ENCODE measurements around the gene NOX3. TPM values are rescaled to one million over a fixed set of nuclear protein-coding genes. Genes with fewer than 3 reads are reported as not detected.

NOX3 gene
- total and polyA plus RNA-seq, 2 experiments from 2014 or later: not detected

GRCh38 chr6:155444120-155444917, 11.3 kb downstream of the NOX3 start (continued):
- no peak for TF ChIP-seq ZNF462 (CRISPR knock-in tag; IDR thresholded peaks at IDR 0.05)
- no peak for TF ChIP-seq POLR2AphosphoS5 (IDR thresholded peaks at IDR 0.05; ENCODE audit: low read depth)
- no peak for TF ChIP-seq EZH2phosphoT487 (IDR thresholded peaks at IDR 0.05; ENCODE audit: unreplicated experiment)

DNA sequence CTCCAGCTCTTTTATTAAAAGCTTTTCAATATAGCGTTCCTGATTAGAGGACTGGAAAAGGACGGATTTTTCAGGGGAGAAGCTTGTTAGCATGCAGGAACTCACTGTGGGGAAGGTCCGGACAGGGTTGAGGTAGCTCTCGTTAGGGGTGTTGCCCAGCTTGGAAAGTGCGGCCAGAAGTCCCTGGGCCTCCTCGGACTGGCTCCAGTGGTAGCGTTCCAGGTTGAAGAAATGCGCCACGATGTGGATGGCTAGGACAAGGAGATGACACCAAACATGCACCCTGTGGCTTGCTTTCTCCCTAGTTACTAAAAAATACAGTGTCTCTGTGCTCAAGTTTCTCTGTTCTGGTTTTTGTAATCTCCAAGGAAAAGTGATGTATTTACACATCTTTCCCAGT, 12.5 kb downstream of the NOX3 start:
- H3K4me3 Mint-ChIP-seq: no peak overlapping the region
- H3K79me2 ChIP-seq (replicated peaks; ENCODE audit: insufficient read depth): no peaks in the 10 kb centered on the region
- TF ChIP-seq REST (IDR thresholded peaks at IDR 0.05; ENCODE audit: unreplicated experiment) (no peak), ZNF331 (CRISPR knock-in tag; IDR thresholded peaks at IDR 0.05; ENCODE audit: low read depth) (no peak), POLR2AphosphoS5 (IDR thresholded peaks at IDR 0.05; ENCODE audit: low read depth) (no peak), JUNB (IDR thresholded peaks at IDR 0.05; ENCODE audit: unreplicated experiment) (no peak), CREB1 (CRISPR knock-in tag; IDR thresholded peaks at IDR 0.05; ENCODE audit: low read depth) (no peak), STAT1 (IDR thresholded peaks at IDR 0.05; ENCODE audit: unreplicated experiment) (no peak), EZH2 (IDR thresholded peaks at IDR 0.05; ENCODE audit: low read depth, unreplicated experiment) (no peak), EZH2phosphoT487 (IDR thresholded peaks at IDR 0.05; ENCODE audit: unreplicated experiment) (no peak), ZNF114 (CRISPR knock-in tag; IDR thresholded peaks at IDR 0.05) (no peak)

More for the DNA sequence above, 12.5 kb downstream of the NOX3 start:
- Histone ChIP-seq H3K36me3 (ENCODE audit: insufficient read depth) (no peaks in the 10 kb centered on the region), H3K9me2 (ENCODE audit: insufficient read depth) (0 out of 2 replicates have a peak, but pooled peaks cover 4% of the 10 kb centered on the region), H3K27me3 (ENCODE audit: insufficient read depth) (no peaks in the 10 kb centered on the region), H2AFZ (peak overlapping the region; percentile 52; the same call in 1 of the 2 replicates), H3K4me1 (ENCODE audit: insufficient read depth) (0 out of 2 replicates have a peak, but pooled peaks cover under 1% of the 10 kb centered on the region), H4K20me1 (replicated peaks; ENCODE audit: insufficient read depth) (no peaks in the 10 kb centered on the region), H3K4me2 (no peak overlapping the region), H3K4me3 (no peak overlapping the region), H3K27ac (ENCODE audit: low read depth) (no peak overlapping the region), H3F3A (replicated peaks; ENCODE audit: low read depth) (no peaks in the 10 kb centered on the region)
- no peaks in the 10 kb centered on the region for H3K36me3 Mint-ChIP-seq (ENCODE audit: low read depth)
- no peak for ATAC-seq
- no peaks in the 10 kb centered on the region for H3K27me3 Mint-ChIP-seq (ENCODE audit: insufficient read depth, low read depth, poor library complexity)
- H3K27ac Mint-ChIP-seq: no peak overlapping the region
- no peak for DNase-seq (ENCODE audit: low spot score)
- H3K9me3 Mint-ChIP-seq: no peaks in the 10 kb centered on the region
- H3K4me1 Mint-ChIP-seq: peaks cover 5% of the 10 kb centered on the region; the same call in 2 of the 3 replicates
